ENCODE measurements around the gene TNRC6A. TPM values are rescaled to one million over a fixed set of nuclear protein-coding genes. Genes with fewer than 3 reads are reported as not detected.

TNRC6A gene
- total RNA-seq, 1 donor from 2014 or later, result 55.7 TPM

DNA sequence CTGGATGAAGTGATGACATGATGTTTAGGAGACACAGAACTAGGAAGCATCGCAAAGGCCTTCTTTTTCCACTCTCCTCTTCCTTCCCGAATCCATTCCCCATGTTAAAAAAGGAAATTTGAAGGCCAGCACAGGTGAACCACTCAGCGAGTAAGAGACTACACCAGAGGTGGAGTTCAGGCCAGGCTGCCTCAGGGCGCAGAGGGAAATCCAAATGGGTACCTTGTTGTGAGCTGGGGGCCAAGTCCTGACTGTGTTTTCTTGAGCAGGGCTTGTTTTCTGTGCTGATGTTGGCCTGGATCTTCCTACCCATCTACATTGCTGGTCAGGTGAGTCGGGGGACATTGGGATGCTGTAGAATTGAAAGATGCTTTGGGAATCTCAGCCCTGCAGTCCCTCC lies 142.4 kb downstream of the TNRC6A start:
- no peaks in the 10 kb centered on the region for H3K9me3 ChIP-seq (ENCODE audit: low read depth)
- no peaks in the 10 kb centered on the region for H3K4me1 ChIP-seq
- Mint-ChIP-seq H3K4me1 (no peaks in the 10 kb centered on the region), H3K9me3 (no peaks in the 10 kb centered on the region), H3K27me3 (ENCODE audit: insufficient read depth, low read depth) (no peaks in the 10 kb centered on the region), H3K36me3 (no peaks in the 10 kb centered on the region), H3K4me3 (no peak overlapping the region), H3K27ac (no peak overlapping the region)
- no peaks in the 10 kb centered on the region for H3K79me2 ChIP-seq (ENCODE audit: low read depth)
- no peak overlapping the region for H3K27ac ChIP-seq
- H3K4me3 ChIP-seq, result no peak overlapping the region
- H3K9ac ChIP-seq, result no peak overlapping the region
- no peak overlapping the region for H3K4me2 ChIP-seq
- no peaks in the 10 kb centered on the region for H3K27me3 ChIP-seq
- DNase-seq (ENCODE audit: low spot score), result no peak
- TF ChIP-seq, protein P1, sequence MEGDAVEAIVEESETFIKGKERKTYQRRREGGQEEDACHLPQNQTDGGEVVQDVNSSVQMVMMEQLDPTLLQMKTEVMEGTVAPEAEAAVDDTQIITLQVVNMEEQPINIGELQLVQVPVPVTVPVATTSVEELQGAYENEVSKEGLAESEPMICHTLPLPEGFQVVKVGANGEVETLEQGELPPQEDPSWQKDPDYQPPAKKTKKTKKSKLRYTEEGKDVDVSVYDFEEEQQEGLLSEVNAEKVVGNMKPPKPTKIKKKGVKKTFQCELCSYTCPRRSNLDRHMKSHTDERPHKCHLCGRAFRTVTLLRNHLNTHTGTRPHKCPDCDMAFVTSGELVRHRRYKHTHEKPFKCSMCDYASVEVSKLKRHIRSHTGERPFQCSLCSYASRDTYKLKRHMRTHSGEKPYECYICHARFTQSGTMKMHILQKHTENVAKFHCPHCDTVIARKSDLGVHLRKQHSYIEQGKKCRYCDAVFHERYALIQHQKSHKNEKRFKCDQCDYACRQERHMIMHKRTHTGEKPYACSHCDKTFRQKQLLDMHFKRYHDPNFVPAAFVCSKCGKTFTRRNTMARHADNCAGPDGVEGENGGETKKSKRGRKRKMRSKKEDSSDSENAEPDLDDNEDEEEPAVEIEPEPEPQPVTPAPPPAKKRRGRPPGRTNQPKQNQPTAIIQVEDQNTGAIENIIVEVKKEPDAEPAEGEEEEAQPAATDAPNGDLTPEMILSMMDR (IDR thresholded peaks at IDR 0.05), result no peak
- no peak for TF ChIP-seq EZH2phosphoT487 (IDR thresholded peaks at IDR 0.05)
- no peak for TF ChIP-seq EZH2 (IDR thresholded peaks at IDR 0.05)
- H2AFZ ChIP-seq (replicated peaks), result no peak overlapping the region
- H3F3A ChIP-seq (ENCODE audit: low read depth), result no peaks in the 10 kb centered on the region
- no peaks in the 10 kb centered on the region for H4K20me1 ChIP-seq (ENCODE audit: low read depth)
- H3K36me3 ChIP-seq, result no peaks in the 10 kb centered on the region

DNA sequence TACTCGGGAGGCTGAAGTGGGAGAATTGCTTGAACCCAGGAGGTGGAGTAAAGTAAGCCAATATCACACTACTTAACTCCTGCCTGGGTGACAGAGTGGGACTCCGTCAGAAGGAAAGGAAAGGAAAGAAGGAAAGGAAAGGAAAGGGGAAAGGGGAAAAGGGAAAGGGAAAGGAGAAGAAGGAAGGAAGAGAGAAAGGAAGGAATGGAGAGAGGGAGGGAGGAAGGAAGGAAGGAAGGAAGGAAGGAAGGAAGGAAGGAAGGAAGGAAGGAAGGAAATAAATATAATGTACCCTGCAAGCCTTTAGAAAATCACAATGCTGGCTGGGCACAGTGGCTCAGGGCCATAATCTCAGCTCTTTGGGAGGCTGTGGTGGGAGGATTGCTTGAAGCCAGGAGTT lies 143.6 kb downstream of the TNRC6A start:
- no peaks in the 10 kb centered on the region for H3K9me3 ChIP-seq (ENCODE audit: low read depth)
- Mint-ChIP-seq H3K27ac (no peak overlapping the region), H3K36me3 (no peaks in the 10 kb centered on the region), H3K4me1 (no peaks in the 10 kb centered on the region), H3K27me3 (ENCODE audit: insufficient read depth, low read depth) (no peaks in the 10 kb centered on the region), H3K9me3 (no peaks in the 10 kb centered on the region), H3K4me3 (no peak overlapping the region)
- H3K36me3 ChIP-seq, result no peaks in the 10 kb centered on the region
- no peak for DNase-seq (ENCODE audit: low spot score)
- no peak for TF ChIP-seq EZH2 (IDR thresholded peaks at IDR 0.05)
- TF ChIP-seq, protein P1 (IDR thresholded peaks at IDR 0.05), result no peak
- no peak for TF ChIP-seq EZH2phosphoT487 (IDR thresholded peaks at IDR 0.05)
- H3K27ac ChIP-seq, result no peak overlapping the region
- no peaks in the 10 kb centered on the region for H4K20me1 ChIP-seq (ENCODE audit: low read depth)
- H3K27me3 ChIP-seq, result no peaks in the 10 kb centered on the region
- H3K4me2 ChIP-seq, result no peak overlapping the region
- no peaks in the 10 kb centered on the region for H3F3A ChIP-seq (ENCODE audit: low read depth)
- H3K4me1 ChIP-seq, result no peaks in the 10 kb centered on the region
- no peak overlapping the region for H3K9ac ChIP-seq
- H3K79me2 ChIP-seq (ENCODE audit: low read depth), result no peaks in the 10 kb centered on the region
- H2AFZ ChIP-seq (replicated peaks), result no peak overlapping the region
- no peak overlapping the region for H3K4me3 ChIP-seq

DNA sequence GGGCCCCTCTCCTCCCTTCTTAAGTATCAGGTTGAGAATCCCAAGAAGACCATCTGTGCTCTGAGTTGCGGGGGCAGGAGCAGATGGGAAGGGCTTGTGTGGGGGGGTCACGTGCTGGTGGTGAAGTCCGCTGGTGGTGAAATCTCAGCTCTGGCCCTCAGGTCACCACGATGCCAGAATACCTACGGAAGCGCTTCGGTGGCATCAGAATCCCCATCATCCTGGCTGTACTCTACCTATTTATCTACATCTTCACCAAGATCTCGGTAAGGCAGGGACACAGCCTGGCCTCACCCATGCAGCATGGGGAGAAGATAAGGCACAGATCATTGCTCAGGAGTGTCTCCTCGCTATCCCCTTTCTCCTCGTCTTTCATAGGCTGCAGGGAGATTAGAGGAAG lies 146.0 kb downstream of the TNRC6A start:
- no peaks in the 10 kb centered on the region for H3K9me3 ChIP-seq (ENCODE audit: low read depth)
- no peak overlapping the region for H3K9ac ChIP-seq
- H3K36me3 ChIP-seq, result no peaks in the 10 kb centered on the region
- no peaks in the 10 kb centered on the region for H3K27me3 ChIP-seq
- H3K27ac Mint-ChIP-seq, result no peak overlapping the region
- H3K27ac ChIP-seq, result no peak overlapping the region
- no peaks in the 10 kb centered on the region for H3K4me1 Mint-ChIP-seq
- H3K9me3 Mint-ChIP-seq, result peaks cover 4% of the 10 kb centered on the region
- no peak overlapping the region for H3K4me2 ChIP-seq
- no peaks in the 10 kb centered on the region for H4K20me1 ChIP-seq (ENCODE audit: low read depth)
- H3K4me3 ChIP-seq, result no peak overlapping the region
- no peak overlapping the region for H3K4me3 Mint-ChIP-seq
- no peak overlapping the region for H2AFZ ChIP-seq (replicated peaks)
- no peaks in the 10 kb centered on the region for H3K79me2 ChIP-seq (ENCODE audit: low read depth)
- TF ChIP-seq, protein P1 (IDR thresholded peaks at IDR 0.05), result no peak
- TF ChIP-seq EZH2 (IDR thresholded peaks at IDR 0.05) (no peak), EZH2phosphoT487 (IDR thresholded peaks at IDR 0.05) (no peak)
- no peaks in the 10 kb centered on the region for H3F3A ChIP-seq (ENCODE audit: low read depth)
- no peaks in the 10 kb centered on the region for H3K27me3 Mint-ChIP-seq (ENCODE audit: insufficient read depth, low read depth)
- H3K36me3 Mint-ChIP-seq, result no peaks in the 10 kb centered on the region
- DNase-seq (ENCODE audit: low spot score), result no peak
- H3K4me1 ChIP-seq, result no peaks in the 10 kb centered on the region

Other genes with a start within 250 kb of the TNRC6A start
- 73.3 and 81.0 TPM in 2 replicates for gene RBBP6, start 190.1 kb upstream of the TNRC6A start, total RNA-seq (ENCODE audit: low replicate concordance)
- 0.09 TPM in 1 of 2 replicates, not detected in the other for gene SLC5A11, start 116.3 kb downstream of the TNRC6A start, total RNA-seq (ENCODE audit: low replicate concordance)